ENCODE data around the gene RAD51B. TPM values are rescaled to one million over a fixed set of nuclear protein-coding genes. Genes with fewer than 3 reads are reported as not detected.

RAD51B gene
- total and polyA plus RNA-seq, 9 of the 15 experiments (the other 6 are each of a cell fraction or from before 2014, with no cell fraction given), result 8.5 to 17.3 (median 11.3) TPM

DNA sequence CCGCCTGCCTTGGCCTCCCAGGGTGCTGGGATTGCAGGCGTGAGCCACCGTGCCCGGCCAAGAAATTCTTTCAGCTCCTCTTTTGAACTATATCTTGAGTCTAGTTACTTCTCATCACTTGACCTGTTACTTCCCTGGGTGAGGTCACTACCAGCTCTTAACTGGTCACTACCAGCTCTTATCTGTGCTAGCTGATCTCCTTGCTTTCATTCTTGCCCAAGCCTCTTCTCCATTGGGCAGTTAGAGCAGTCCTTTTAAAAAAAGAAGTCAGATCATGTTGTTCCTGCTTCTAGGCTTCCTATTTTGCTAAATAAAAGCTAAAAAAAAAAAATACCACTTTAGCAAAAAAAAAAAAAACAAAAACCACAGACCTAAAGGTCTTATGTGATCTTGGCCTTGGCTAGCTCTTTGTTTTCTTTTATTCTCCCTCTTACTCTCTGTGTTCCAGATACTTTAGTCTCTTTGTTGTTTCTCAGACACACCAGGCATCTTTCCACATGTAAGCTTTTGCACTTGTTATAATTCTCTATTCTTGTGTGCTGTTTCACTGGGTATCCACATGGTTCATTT is 63.5 kb downstream of the RAD51B start (continued):
- TF ChIP-seq ATF7 (IDR thresholded peaks at IDR 0.05), result peak; percentile 18; the same call in 1 of the 2 replicates
- no peak for TF ChIP-seq BACH1 (tag; IDR thresholded peaks at IDR 0.05)
- no peak for TF ChIP-seq KHSRP (IDR thresholded peaks at IDR 0.05)
- TF ChIP-seq STAG1 (CRISPR knock-in tag; IDR thresholded peaks at IDR 0.05; ENCODE audit: borderline replicate concordance), result no peak
- TF ChIP-seq ZNF644 (tag; IDR thresholded peaks at IDR 0.05; ENCODE audit: low read depth), result no peak
- TF ChIP-seq, protein P1, sequence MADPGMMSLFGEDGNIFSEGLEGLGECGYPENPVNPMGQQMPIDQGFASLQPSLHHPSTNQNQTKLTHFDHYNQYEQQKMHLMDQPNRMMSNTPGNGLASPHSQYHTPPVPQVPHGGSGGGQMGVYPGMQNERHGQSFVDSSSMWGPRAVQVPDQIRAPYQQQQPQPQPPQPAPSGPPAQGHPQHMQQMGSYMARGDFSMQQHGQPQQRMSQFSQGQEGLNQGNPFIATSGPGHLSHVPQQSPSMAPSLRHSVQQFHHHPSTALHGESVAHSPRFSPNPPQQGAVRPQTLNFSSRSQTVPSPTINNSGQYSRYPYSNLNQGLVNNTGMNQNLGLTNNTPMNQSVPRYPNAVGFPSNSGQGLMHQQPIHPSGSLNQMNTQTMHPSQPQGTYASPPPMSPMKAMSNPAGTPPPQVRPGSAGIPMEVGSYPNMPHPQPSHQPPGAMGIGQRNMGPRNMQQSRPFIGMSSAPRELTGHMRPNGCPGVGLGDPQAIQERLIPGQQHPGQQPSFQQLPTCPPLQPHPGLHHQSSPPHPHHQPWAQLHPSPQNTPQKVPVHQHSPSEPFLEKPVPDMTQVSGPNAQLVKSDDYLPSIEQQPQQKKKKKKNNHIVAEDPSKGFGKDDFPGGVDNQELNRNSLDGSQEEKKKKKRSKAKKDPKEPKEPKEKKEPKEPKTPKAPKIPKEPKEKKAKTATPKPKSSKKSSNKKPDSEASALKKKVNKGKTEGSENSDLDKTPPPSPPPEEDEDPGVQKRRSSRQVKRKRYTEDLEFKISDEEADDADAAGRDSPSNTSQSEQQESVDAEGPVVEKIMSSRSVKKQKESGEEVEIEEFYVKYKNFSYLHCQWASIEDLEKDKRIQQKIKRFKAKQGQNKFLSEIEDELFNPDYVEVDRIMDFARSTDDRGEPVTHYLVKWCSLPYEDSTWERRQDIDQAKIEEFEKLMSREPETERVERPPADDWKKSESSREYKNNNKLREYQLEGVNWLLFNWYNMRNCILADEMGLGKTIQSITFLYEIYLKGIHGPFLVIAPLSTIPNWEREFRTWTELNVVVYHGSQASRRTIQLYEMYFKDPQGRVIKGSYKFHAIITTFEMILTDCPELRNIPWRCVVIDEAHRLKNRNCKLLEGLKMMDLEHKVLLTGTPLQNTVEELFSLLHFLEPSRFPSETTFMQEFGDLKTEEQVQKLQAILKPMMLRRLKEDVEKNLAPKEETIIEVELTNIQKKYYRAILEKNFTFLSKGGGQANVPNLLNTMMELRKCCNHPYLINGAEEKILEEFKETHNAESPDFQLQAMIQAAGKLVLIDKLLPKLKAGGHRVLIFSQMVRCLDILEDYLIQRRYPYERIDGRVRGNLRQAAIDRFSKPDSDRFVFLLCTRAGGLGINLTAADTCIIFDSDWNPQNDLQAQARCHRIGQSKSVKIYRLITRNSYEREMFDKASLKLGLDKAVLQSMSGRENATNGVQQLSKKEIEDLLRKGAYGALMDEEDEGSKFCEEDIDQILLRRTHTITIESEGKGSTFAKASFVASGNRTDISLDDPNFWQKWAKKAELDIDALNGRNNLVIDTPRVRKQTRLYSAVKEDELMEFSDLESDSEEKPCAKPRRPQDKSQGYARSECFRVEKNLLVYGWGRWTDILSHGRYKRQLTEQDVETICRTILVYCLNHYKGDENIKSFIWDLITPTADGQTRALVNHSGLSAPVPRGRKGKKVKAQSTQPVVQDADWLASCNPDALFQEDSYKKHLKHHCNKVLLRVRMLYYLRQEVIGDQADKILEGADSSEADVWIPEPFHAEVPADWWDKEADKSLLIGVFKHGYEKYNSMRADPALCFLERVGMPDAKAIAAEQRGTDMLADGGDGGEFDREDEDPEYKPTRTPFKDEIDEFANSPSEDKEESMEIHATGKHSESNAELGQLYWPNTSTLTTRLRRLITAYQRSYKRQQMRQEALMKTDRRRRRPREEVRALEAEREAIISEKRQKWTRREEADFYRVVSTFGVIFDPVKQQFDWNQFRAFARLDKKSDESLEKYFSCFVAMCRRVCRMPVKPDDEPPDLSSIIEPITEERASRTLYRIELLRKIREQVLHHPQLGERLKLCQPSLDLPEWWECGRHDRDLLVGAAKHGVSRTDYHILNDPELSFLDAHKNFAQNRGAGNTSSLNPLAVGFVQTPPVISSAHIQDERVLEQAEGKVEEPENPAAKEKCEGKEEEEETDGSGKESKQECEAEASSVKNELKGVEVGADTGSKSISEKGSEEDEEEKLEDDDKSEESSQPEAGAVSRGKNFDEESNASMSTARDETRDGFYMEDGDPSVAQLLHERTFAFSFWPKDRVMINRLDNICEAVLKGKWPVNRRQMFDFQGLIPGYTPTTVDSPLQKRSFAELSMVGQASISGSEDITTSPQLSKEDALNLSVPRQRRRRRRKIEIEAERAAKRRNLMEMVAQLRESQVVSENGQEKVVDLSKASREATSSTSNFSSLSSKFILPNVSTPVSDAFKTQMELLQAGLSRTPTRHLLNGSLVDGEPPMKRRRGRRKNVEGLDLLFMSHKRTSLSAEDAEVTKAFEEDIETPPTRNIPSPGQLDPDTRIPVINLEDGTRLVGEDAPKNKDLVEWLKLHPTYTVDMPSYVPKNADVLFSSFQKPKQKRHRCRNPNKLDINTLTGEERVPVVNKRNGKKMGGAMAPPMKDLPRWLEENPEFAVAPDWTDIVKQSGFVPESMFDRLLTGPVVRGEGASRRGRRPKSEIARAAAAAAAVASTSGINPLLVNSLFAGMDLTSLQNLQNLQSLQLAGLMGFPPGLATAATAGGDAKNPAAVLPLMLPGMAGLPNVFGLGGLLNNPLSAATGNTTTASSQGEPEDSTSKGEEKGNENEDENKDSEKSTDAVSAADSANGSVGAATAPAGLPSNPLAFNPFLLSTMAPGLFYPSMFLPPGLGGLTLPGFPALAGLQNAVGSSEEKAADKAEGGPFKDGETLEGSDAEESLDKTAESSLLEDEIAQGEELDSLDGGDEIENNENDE (IDR thresholded peaks at IDR 0.05; ENCODE audit: low read depth, low read length), result no peak
- TF ChIP-seq, protein P2, sequence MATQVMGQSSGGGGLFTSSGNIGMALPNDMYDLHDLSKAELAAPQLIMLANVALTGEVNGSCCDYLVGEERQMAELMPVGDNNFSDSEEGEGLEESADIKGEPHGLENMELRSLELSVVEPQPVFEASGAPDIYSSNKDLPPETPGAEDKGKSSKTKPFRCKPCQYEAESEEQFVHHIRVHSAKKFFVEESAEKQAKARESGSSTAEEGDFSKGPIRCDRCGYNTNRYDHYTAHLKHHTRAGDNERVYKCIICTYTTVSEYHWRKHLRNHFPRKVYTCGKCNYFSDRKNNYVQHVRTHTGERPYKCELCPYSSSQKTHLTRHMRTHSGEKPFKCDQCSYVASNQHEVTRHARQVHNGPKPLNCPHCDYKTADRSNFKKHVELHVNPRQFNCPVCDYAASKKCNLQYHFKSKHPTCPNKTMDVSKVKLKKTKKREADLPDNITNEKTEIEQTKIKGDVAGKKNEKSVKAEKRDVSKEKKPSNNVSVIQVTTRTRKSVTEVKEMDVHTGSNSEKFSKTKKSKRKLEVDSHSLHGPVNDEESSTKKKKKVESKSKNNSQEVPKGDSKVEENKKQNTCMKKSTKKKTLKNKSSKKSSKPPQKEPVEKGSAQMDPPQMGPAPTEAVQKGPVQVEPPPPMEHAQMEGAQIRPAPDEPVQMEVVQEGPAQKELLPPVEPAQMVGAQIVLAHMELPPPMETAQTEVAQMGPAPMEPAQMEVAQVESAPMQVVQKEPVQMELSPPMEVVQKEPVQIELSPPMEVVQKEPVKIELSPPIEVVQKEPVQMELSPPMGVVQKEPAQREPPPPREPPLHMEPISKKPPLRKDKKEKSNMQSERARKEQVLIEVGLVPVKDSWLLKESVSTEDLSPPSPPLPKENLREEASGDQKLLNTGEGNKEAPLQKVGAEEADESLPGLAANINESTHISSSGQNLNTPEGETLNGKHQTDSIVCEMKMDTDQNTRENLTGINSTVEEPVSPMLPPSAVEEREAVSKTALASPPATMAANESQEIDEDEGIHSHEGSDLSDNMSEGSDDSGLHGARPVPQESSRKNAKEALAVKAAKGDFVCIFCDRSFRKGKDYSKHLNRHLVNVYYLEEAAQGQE (IDR thresholded peaks at IDR 0.05; ENCODE audit: borderline replicate concordance), result peak; percentile 80
- TF ChIP-seq, protein P2 (CRISPR knock-in tag; IDR thresholded peaks at IDR 0.05; ENCODE audit: low read depth), result no peak

Measured in K562 (cell line).